HG02970 (cell line): ENCODE data around the gene PRICKLE4.

Experiments used
- ATAC-seq: cut with Tn5 transposase; IDR thresholded peaks from one replicate; pipeline ENCODE4 v1.9.1; 2021; ENCODE audit warnings: mild to moderate bottlenecking, moderate library complexity, moderate number of reproducible peaks; ENCODE audit not compliant: unreplicated experiment, low FRiP score

The PRICKLE4 gene

DNA sequence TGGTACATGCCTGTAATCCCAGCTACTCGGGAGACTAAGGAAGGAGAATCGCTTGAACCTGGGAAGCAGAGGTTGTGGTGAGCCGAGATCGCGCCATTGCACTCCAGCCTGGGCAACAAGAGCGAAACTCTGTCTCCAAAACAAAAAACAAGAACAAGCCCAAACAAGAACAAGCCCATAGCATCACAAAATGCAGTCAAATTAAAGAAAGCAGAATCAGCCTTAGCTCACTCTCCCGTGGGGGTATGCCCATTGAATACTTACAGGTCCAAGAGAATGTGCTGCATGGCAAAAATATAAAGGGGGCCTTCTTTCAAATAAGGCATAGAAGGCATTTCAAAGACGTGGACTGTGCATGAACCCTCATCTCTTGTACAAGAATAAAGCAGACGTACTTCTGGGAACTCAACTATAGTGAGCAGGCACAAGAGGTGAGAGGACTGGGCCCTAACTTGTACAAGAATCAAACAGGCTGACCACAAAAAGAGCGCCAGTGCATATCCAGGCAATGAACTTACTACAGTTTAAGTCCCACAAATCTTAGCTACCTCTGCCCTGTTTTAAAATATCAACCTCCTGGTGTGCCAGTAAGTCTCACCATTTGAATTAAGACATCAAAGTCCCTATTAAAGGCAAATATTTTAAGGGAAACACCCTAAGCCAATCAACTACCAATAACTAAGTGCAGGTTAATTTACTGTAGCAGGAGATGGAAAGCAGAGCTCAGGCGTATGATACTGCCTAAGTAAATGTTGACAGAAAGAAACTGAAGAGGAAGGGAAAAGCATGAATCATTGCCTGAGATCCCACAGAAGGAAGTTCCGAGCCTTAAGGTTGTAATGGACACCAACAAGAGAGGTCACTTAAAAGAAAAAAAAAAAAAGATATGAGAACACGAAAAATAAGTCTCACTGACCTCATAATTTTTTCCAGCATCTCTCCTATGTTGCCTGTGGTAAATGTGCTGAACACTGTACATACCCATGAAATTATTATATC is 44.3 kb downstream of the PRICKLE4 start:
- no peak for ATAC-seq

DNA sequence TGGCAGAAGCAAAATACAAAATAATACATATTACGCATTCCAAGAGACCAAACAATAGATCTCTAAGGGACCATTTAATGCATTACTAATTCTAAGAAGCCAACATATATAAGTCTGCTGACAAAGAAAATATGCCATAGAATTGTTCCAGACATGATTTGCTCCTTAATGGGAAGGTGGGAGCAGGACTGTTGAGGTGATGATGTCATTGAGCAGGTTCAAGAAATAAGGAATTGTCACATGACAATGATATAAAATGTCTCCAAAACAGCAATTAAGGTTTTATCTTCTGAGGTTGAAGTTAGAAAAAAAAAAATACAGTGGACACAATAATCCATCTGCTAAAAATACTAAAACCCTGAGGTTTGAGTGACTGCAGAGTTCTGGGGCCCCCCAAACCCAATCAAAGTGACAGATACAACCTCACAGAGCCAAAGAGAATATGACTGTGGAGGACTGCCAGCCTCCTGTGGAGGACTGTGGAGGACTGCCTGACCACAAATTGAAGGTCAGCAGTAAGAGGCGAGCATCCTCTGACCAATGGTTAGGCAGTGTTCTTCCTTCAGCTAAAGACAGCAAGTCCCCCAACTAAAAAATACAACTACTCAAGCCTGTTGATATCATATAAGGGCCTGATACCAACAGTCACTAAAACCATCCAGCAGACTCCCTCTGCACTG is 45.9 kb downstream of the PRICKLE4 start:
- ATAC-seq = no peak

GRCh38 chr6:41832263-41832662 is 51.7 kb downstream of the PRICKLE4 start:
- ATAC-seq = no peak

DNA sequence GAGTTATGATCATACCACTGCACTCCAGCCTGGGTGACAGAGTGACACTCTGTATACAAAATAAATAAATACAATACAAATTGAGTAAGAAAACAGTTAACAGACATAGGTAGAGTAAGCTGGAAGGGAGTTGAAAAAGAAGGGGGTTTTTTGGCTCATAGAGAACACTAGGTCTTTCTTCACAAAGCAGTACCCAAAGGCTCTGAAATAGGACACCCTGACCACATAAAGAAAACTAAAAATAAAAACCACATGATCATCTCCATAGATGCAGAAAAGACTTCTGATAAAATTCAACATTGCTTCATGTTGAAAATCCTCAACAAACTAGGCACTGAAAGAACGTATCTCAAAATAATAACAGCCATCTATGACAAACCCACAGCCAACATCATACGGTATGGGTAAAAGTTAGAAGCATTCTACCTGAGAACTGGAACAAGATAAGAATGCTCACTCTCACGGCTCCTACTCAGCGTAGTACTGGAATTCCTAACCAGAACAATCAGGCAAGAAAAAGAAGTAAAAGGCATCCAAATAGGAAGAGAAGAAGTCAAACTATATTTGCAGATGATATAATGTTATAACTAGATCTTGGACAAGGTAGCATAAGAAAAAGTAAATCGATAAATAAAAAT is 55.6 kb downstream of the PRICKLE4 start:
- no peak for ATAC-seq

- no peak for ATAC-seq
These were observed 56.1 kb downstream of the PRICKLE4 start for GRCh38 chr6:41836660-41837052.
